Spinal cord (tissue), 10 donors: ENCODE data around the gene TGFB2. TPM values are rescaled to one million over a fixed set of nuclear protein-coding genes. Genes with fewer than 3 reads are reported as not detected.
A peak's percentile ranks its signal among the peaks of the same experiment; 100 is the strongest.

Experiments used
- DNase-seq, 6 donors: peaks; one replicate each; pipeline versions ENCODE4 v3.0.0 to v3.0.0-alpha.2; 2013 to 2015; ENCODE audit warnings: low spot score in 6 of 6, low read depth in 4 of 6
- H3K27ac ChIP-seq: one replicate; pipeline ENCODE4 v1.5.1; 2013; ENCODE audit warnings: low read depth, low read length, control low read depth
- H3K27me3 ChIP-seq: one replicate; pipeline ENCODE4 v1.6.1; 2013; ENCODE audit warnings: low read length; ENCODE audit not compliant: control insufficient read depth, insufficient read depth
- H3K36me3 ChIP-seq: one replicate; pipeline ENCODE4 v1.6.1; 2013; ENCODE audit warnings: low read length; ENCODE audit not compliant: control insufficient read depth, insufficient read depth
- H3K4me1 ChIP-seq: one replicate; pipeline ENCODE4 v1.6.1; 2013; ENCODE audit warnings: low read length; ENCODE audit not compliant: control insufficient read depth, insufficient read depth
- H3K4me3 ChIP-seq: one replicate; pipeline ENCODE4 v1.5.1; 2013; ENCODE audit warnings: low read depth, low read length, control low read depth
- H3K9me3 ChIP-seq: one replicate; pipeline ENCODE4 v1.6.1; 2013; ENCODE audit warnings: low read length; ENCODE audit not compliant: control insufficient read depth, insufficient read depth
- WGBS: methylation state at CpG from one replicate; pipeline ENCODE4 v1.1.5; 2013; ENCODE audit warnings: missing lambda C conversion rate; ENCODE audit not compliant: insufficient coverage; 5-methylcytosine and 5-hydroxymethylcytosine counted together
- polyA plus RNA-seq, 2 donors: library from polyadenylated mRNA; unstranded; fragments of 120-200 nt; gene quantifications; one replicate each; pipeline ENCODE4 v1.2.1, GENCODE V29; 2013; ENCODE audit not compliant: insufficient read length in 2 of 2
- total RNA-seq, 2 donors: library from RNA; depleted of rRNA in 1 of 2; stranded (reverse); fragments of 120-200 nt in 1 of 2; fragments of >200 nt in 1 of 2; gene quantifications; one replicate each; pipeline versions ENCODE4 v1.2.3 to v1.2.4, GENCODE V29; 2013 to 2014
- donor health status: healthy.

TGFB2 gene
- total and polyA plus RNA-seq, 4 donors: 30.7 to 44.1 (median 35.3) TPM

DNA sequence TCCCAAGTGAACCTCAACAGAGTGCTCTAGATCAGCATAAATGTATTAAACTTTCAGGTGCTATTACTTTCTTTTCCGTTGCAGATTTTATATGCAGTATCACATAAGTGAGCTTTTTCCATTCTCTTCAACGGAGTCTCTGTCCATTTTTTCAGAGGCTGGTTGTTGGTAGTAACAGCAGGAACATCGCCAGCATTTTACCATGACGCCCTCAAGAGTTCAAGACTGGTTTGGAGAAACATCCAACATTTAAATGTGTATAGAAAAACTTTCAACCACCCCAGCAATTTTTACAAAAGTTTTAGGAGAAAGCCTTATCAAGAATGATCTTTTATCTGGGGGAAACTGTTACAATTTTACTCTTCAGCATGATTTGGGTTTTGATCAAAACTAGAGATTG, 117.0 kb downstream of the TGFB2 start:
- Histone ChIP-seq H3K36me3 (no peaks in the 10 kb centered on the region), H3K4me1 (peaks cover 13% of the 10 kb centered on the region), H3K27ac (peak overlapping the region; percentile 67), H3K9me3 (no peaks in the 10 kb centered on the region), H3K4me3 (no peak overlapping the region), H3K27me3 (no peaks in the 10 kb centered on the region)
- WGBS: no CpG with 5 or more reads among the region's 4 CpGs
- DNase-seq: no peak

DNA sequence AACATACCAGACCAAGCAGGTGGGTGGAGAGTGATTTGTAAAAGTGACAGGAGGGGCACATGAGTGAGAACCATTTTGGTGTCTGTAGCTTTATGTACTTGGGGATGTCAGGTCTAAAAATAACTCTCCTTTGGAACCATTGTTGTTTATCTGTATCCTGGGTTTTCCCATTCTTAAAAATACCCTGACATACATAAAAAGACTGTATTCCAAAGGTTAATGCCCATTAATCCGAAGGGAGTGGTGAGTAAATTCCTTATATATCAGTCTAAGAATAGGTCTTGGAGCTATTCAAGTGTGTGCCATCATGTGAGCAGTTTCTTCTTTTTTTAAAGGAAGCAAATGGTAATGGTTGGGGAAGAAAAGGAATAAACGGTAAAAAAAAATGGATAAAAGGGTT, 117.5 kb downstream of the TGFB2 start:
- no peak for DNase-seq
- Histone ChIP-seq H3K36me3 (no peaks in the 10 kb centered on the region), H3K27ac (peak overlapping the region; percentile 67), H3K4me3 (no peak overlapping the region), H3K27me3 (no peaks in the 10 kb centered on the region), H3K9me3 (no peaks in the 10 kb centered on the region), H3K4me1 (peaks cover 13% of the 10 kb centered on the region)
- WGBS: no CpG with 5 or more reads among the region's 2 CpGs

DNA sequence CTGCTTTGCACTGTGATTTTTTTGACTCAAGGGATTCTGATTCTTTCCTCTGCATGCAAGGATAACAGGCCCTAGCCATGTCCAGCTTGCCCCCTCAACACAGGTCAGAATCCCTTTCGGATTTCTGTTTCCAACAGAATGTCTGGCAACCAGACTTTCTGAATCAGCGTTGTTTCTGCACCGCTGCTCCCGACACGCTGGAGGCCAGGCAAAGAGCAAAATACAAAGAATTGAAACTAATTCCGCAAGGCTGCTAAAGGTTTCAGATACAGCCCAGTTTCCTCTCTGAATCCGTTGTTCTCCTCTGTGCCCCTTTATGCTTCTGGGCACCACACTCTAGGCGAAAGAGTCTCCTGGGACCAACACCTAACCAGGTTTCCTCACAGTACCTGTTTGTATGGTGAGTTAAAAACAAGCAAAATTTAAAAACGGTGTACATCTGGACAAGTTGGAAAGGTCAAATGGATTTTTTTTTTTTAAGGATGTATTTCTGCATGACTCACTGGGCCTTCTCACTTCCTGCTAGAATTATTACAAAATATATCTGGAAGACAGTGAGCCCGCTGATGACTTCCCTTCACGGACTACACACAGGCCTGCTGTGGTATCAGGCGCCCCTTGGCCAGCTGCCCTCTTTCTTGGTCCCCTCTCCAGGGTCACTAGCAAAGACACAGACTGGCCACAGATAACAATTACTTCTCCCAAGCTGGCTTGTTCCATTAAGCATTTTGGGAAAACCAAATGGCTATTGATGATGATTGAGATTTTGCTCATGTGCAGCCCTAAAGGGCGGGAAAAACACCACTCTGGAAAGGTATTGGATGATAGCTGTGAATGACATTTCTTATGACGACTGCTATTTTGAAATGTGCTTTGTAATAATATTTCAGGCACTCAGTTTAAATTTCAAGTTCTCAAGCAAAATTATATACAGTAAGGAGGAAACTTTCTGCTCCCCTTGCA, 118.3 kb downstream of the TGFB2 start:
- Histone ChIP-seq H3K9me3 (no peaks in the 10 kb centered on the region), H3K27me3 (no peaks in the 10 kb centered on the region), H3K27ac (peak overlapping the region; percentile 67), H3K36me3 (no peaks in the 10 kb centered on the region), H3K4me1 (peaks cover 13% of the 10 kb centered on the region), H3K4me3 (no peak overlapping the region)
- 50% methylated on average over 9 of the region's 14 CpGs for WGBS
- peak in 2 of 6 donors; percentile 53 to 55 for DNase-seq

DNA sequence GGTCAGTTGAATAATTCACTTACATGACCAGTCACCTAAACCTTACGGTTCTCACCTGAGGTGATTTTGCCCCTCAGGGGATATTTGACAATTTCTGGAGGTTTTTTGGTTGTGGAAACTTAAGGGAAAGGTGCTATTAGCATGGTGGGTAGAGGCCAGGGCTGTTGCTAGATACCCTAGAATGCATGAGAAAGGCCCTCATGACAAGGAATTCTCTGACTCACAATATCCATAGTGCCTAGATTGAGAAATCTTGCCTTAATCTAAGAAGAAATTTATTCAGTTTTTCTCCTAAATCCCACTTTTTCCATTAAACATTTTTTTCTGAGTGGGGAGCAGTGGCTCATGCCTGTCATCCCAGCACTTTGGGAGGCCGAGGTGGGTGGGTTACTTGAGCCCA, 119.7 kb downstream of the TGFB2 start:
- Histone ChIP-seq H3K4me1 (peaks cover 7% of the 10 kb centered on the region), H3K4me3 (no peak overlapping the region), H3K36me3 (no peaks in the 10 kb centered on the region), H3K27me3 (no peaks in the 10 kb centered on the region), H3K27ac (no peak overlapping the region), H3K9me3 (no peaks in the 10 kb centered on the region)
- DNase-seq: no peak
- WGBS: no CpG with 5 or more reads among the region's 2 CpGs

DNA sequence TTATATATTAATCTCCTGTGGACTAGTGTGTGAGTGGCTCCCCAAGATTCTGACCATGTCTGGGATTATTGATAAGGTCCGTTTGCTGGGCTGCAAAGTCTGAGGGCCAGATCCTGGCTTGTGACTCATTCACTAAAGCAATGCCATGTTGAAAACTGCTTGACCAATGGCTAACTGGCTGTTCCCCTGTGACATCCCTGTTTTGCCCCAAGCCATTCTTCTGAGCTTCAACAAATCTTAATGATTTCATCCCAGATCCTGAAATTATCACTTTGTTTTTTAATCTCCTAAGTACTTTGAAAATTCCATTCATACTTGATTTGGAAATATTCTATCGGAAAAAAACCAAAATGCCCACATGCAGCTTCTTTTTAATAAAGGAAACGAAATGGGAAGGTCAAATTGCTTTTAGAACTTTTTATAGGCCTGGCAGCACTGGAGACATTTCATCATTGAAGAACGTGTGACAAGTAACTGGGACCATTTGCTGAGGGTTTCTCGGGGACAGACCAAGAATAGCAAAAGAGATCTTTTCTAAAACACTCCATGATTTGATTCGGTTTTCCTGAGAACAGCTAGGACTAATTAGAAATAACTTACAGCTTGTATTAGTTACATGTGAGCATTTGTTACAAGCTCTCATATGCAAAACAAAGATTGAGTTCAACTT, 121.3 kb downstream of the TGFB2 start:
- DNase-seq: no peak
- no peak overlapping the region for H3K27ac ChIP-seq
- H3K36me3 ChIP-seq: no peaks in the 10 kb centered on the region
- H3K9me3 ChIP-seq: no peaks in the 10 kb centered on the region
- peaks cover 7% of the 10 kb centered on the region for H3K4me1 ChIP-seq
- H3K27me3 ChIP-seq: no peaks in the 10 kb centered on the region
- WGBS: 91% methylated on average over 1 of the region's 6 CpGs
- H3K4me3 ChIP-seq: no peak overlapping the region

DNA sequence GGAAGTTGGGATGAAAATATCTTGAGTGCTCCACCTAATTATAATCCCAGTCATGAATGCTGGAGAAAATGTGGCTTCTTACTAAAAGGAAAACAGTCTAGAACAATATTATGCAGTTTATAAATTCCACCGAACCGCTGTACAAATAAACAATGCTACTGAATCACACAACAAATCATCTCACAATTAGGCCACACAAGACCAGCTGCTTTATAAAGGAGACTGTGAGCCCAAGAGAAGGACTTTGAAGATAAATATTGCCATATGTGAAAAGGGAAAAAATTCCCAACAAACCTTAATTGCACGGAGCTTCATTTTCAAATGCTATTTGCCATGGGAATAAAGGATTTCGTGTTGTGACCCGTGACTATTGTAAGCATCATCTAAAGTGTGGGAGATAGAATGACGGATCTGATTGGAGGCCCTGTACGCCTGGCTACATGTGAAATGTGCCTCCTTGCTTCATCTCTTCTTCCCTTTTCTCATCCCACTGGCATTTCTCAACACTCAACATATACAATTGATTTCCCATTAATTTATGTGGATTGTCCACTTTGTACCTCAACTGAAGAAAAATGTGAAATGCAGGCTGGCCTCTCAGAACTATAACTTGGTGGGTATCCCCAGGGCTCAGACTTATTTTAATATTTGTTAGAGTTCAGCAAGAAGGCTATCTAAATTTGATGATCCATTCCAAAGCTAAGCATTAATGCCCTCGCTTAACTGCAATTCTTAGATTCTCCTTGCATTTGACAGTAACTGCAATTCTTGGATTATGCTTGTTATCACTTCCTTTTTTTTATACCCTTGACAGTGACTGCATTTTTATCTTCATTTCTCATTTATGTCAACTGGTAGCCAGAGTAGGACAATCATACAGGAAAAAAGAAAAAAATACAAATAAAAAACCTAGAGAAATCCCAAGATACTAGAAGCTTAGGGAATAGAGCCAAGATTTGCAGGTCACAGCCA, 122.3 kb downstream of the TGFB2 start:
- H3K27me3 ChIP-seq: no peaks in the 10 kb centered on the region
- WGBS: 100% methylated on average over 1 of the region's 8 CpGs
- no peaks in the 10 kb centered on the region for H3K9me3 ChIP-seq
- no peak for DNase-seq
- H3K4me1 ChIP-seq: peaks cover 7% of the 10 kb centered on the region
- H3K36me3 ChIP-seq: no peaks in the 10 kb centered on the region
- H3K27ac ChIP-seq: no peak overlapping the region
- H3K4me3 ChIP-seq: no peak overlapping the region

DNA sequence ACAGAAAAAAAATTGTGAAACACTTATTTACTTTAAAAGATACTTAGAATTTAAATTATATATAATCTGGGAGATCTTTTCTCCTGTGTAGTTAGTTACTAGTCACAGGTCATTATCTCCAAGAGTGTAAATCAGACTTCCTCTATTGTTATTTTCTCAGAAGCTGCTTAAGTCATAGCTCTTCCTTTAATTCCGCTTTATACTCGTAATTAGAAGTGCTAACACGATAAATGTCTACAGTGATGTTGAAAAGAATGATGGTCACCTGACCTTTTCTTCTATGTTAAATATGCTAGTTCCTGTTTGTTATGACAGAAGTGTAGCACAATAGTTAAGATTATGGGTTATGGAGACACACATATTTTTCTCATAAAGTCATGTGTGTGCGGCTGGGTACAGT, 123.6 kb downstream of the TGFB2 start:
- no peak for DNase-seq
- Histone ChIP-seq H3K4me3 (no peak overlapping the region), H3K27me3 (no peaks in the 10 kb centered on the region), H3K36me3 (no peaks in the 10 kb centered on the region), H3K4me1 (peaks cover under 1% of the 10 kb centered on the region), H3K9me3 (no peaks in the 10 kb centered on the region), H3K27ac (no peak overlapping the region)
- no CpG with 5 or more reads among the region's 4 CpGs for WGBS

DNA sequence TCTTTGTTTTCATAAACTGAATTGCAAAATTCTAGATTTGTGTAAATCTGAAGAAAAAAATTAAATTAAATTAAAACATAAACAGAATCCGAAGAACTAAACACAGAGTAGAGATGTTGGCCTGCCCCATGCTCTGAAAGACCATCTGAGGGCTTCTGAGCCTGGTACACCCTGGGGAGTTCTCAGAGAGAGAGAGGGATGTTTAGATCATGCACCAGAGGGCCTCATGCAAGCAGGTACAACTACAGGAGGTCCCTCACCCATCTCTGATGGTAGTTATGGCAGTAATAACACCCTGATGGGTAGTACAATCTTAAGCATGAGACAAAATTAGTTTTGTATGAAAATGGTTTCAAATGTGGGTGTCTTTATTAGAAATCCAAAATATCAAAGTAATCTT, 127.7 kb downstream of the TGFB2 start:
- H3K36me3 ChIP-seq: no peaks in the 10 kb centered on the region
- no peak overlapping the region for H3K4me3 ChIP-seq
- H3K9me3 ChIP-seq: no peaks in the 10 kb centered on the region
- no peaks in the 10 kb centered on the region for H3K4me1 ChIP-seq
- WGBS: no CpG with 5 or more reads among the region's 1 CpG
- no peak for DNase-seq
- no peaks in the 10 kb centered on the region for H3K27me3 ChIP-seq
- H3K27ac ChIP-seq: no peak overlapping the region

DNA sequence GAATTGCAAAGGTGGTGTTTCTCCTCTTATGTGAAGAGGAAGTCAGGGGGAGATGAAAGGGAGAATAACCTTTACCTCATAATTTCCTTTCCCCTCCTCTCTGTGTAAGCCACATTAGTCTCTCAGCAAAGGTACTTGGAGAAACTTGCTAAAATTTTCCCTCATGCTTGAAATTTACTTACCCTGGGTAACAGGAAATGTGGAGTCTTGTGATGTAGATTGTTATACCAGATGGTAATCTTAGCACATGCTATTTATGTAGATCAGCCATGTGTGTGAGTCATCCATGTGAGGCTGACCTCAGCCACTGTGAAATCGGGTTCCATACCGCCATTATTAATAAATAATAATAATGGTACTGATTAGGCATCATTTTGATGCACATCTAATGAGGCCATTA, 128.4 kb downstream of the TGFB2 start:
- no peaks in the 10 kb centered on the region for H3K4me1 ChIP-seq
- no peak overlapping the region for H3K4me3 ChIP-seq
- no peaks in the 10 kb centered on the region for H3K36me3 ChIP-seq
- no peak for DNase-seq
- H3K27me3 ChIP-seq: no peaks in the 10 kb centered on the region
- no peaks in the 10 kb centered on the region for H3K9me3 ChIP-seq
- WGBS: no CpG with 5 or more reads among the region's 2 CpGs
- H3K27ac ChIP-seq: no peak overlapping the region
